Gastrocnemius medialis (tissue), 4 donors: ENCODE data around the gene GAS7. TPM values are rescaled to one million over a fixed set of nuclear protein-coding genes. Genes with fewer than 3 reads are reported as not detected.

Source experiments
- ATAC-seq, 2 donors: fragments of 150-250 bp; one replicate each; pipeline ENCODE4 v1.9.1; 2016
- DNase-seq, 2 donors: peaks; one replicate each; pipeline ENCODE4 v3.0.0-alpha.2; 2019
- H3K27ac ChIP-seq, 4 donors: fragments of 200-600 bp; sonication (generic); 1 replicate in 1 of 4; 2 replicates in 3 of 4; pipeline ENCODE4 v1.5.1; 2016 to 2018; ENCODE audit warnings: mild to moderate bottlenecking in 2 of 4, moderate library complexity in 1 of 4
- H3K27me3 ChIP-seq, 3 donors: fragments of 200-600 bp; sonication (generic) in 2 of 3; 1 replicate in 1 of 3; 2 replicates in 2 of 3; pipeline versions ENCODE4 v1.5.1 to v1.6.0; 2016 to 2019; ENCODE audit warnings: mild to moderate bottlenecking in 1 of 3, moderate library complexity in 1 of 3
- H3K36me3 ChIP-seq, 2 donors: fragments of 200-600 bp; sonication (generic) in 1 of 2; one replicate each; pipeline ENCODE4 v1.5.1; 2017 to 2018
- H3K4me1 ChIP-seq, 2 donors: fragments of 200-600 bp; sonication (generic) in 1 of 2; one replicate each; pipeline ENCODE4 v1.5.1; 2016 to 2017; ENCODE audit warnings: mild to moderate bottlenecking in 2 of 2
- H3K4me3 ChIP-seq, 4 donors: fragments of 200-600 bp; sonication (generic) in 3 of 4; 1 replicate in 1 of 4; 2 replicates in 3 of 4; pipeline ENCODE4 v1.5.1; 2016 to 2019; ENCODE audit warnings: mild to moderate bottlenecking in 2 of 4
- H3K9me3 ChIP-seq, 3 donors: fragments of 200-600 bp; sonication (generic) in 2 of 3; 1 replicate in 1 of 3; 2 replicates in 2 of 3; pipeline ENCODE4 v1.5.1; 2016 to 2019
- POLR2A ChIP-seq, 2 donors: fragments of 450-650 bp; IDR thresholded peaks; one replicate each; pipeline ENCODE4 v1.6.1; 2017; ENCODE audit warnings: antibody characterized with exemption in 2 of 2, mild to moderate bottlenecking in 2 of 2, moderate library complexity in 2 of 2
- in situ Hi-C, 4 donors: fragments of 200-750 bp; cut with MboI; loops; one replicate each; pipeline versions ENCODE4 v1.15.0 to v1.8.0; 2017; ENCODE audit warnings: low sequenced_read_pairs in 4 of 4
- intact Hi-C: fragments of 100-400 bp; cut with DNase I; formaldehyde crosslinking; loops from one replicate; pipeline ENCODE4 v1.15.1; 2023; ENCODE audit warnings: low total_unique reads
- total RNA-seq, 4 donors: library from RNA; depleted of rRNA; stranded (reverse); fragments of >200 nt; gene quantifications; one replicate each; pipeline versions ENCODE4 v1.1.0 to v1.2.3, GENCODE V29; 2016
- TF ChIP-seq, protein P1 (sequence below), 5 experiments: fragments of 450-650 bp in 3 of 5; fragments of 200-600 bp in 2 of 5; sonication (generic) in 2 of 5; IDR thresholded peaks in 4 of 5; conservative IDR thresholded peaks in 1 of 5; 1 replicate in 4 of 5; 2 replicates in 1 of 5; pipeline ENCODE4 v1.5.1; 2016 to 2019; ENCODE audit warnings: antibody characterized with exemption in 5 of 5, mild to moderate bottlenecking in 3 of 5, moderate library complexity in 3 of 5

GAS7 gene
- total RNA-seq, 4 donors from 2014 or later: 5.8 to 7.1 (median 6.1) TPM

DNA sequence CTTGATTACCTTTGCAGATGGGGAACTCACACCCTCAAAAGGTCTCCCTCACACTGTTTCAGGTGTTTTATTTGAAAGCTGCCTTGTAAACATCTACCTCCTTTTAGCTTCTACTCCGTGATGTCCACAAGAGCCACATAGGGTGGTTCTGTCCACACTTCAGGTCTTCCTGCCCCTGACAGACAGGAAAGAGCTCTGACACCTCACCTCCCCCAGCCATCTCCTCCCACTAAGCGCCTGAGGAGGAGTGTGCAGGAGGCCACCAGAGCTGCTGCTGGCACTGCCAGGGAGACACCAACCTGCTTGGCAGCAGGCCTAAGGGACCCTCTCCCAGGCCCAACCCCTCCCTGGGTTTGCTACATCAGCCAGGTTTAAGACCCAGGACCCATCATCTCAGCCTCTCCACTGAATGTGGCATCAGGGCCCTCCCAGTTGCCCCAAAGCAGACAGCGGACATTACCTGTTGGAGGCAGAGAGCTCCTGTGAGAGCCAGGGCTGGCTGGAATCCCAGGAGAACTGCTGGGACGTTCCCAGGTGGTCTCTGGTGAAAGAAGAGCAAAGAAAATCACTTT is 217.0 kb downstream of the GAS7 start:
- TF ChIP-seq POLR2A (IDR thresholded peaks at IDR 0.05): no peak
- TF ChIP-seq, protein P1, sequence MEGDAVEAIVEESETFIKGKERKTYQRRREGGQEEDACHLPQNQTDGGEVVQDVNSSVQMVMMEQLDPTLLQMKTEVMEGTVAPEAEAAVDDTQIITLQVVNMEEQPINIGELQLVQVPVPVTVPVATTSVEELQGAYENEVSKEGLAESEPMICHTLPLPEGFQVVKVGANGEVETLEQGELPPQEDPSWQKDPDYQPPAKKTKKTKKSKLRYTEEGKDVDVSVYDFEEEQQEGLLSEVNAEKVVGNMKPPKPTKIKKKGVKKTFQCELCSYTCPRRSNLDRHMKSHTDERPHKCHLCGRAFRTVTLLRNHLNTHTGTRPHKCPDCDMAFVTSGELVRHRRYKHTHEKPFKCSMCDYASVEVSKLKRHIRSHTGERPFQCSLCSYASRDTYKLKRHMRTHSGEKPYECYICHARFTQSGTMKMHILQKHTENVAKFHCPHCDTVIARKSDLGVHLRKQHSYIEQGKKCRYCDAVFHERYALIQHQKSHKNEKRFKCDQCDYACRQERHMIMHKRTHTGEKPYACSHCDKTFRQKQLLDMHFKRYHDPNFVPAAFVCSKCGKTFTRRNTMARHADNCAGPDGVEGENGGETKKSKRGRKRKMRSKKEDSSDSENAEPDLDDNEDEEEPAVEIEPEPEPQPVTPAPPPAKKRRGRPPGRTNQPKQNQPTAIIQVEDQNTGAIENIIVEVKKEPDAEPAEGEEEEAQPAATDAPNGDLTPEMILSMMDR (IDR thresholded peaks at IDR 0.05 in 4 of 5, conservative IDR thresholded peaks at IDR 0.05 in 1 of 5): no peak
- ATAC-seq (no peak), DNase-seq (no peak)
- intact Hi-C loops: no loop called here
- Histone ChIP-seq H3K9me3 (no peaks in the 10 kb centered on the region), H3K36me3 (no peaks in the 10 kb centered on the region), H3K4me1 (no peaks in the 10 kb centered on the region), H3K27me3 (no peaks in the 10 kb centered on the region), H3K4me3 (no peak overlapping the region), H3K27ac (no peak overlapping the region)
- in situ Hi-C loops: no loop called here

- Histone ChIP-seq H3K27ac (no peak overlapping the region), H3K4me1 (no peaks in the 10 kb centered on the region), H3K9me3 (no peaks in the 10 kb centered on the region), H3K36me3 (no peaks in the 10 kb centered on the region), H3K4me3 (no peak overlapping the region), H3K27me3 (no peaks in the 10 kb centered on the region)
- DNase-seq: no peak
- ATAC-seq: no peak
- TF ChIP-seq, protein P1 (IDR thresholded peaks at IDR 0.05 in 4 of 5, conservative IDR thresholded peaks at IDR 0.05 in 1 of 5): no peak
- no peak for TF ChIP-seq POLR2A (IDR thresholded peaks at IDR 0.05)
- in situ Hi-C loops (no loop called here), intact Hi-C loops (loop anchor here (10.0 kb wide), 1 partner anchor 145 kb away; no protein-coding TSS in a partner anchor)
Observed at GRCh38 chr17:9979463-9979995, 218.9 kb downstream of the GAS7 start.

- Histone ChIP-seq H3K9me3 (no peaks in the 10 kb centered on the region), H3K27me3 (no peaks in the 10 kb centered on the region), H3K4me3 (no peak overlapping the region), H3K4me1 (no peaks in the 10 kb centered on the region), H3K27ac (no peak overlapping the region), H3K36me3 (no peaks in the 10 kb centered on the region)
- in situ Hi-C loops: no loop called here
- no peak for TF ChIP-seq POLR2A (IDR thresholded peaks at IDR 0.05)
- TF ChIP-seq, protein P1 (IDR thresholded peaks at IDR 0.05 in 4 of 5, conservative IDR thresholded peaks at IDR 0.05 in 1 of 5): no peak
- intact Hi-C loops: loop anchor here (10.0 kb wide), 1 partner anchor 148 kb away; no protein-coding TSS in a partner anchor
- ATAC-seq: no peak
- no peak for DNase-seq
Observed at GRCh38 chr17:9977180-9977575, 221.2 kb downstream of the GAS7 start.

DNA sequence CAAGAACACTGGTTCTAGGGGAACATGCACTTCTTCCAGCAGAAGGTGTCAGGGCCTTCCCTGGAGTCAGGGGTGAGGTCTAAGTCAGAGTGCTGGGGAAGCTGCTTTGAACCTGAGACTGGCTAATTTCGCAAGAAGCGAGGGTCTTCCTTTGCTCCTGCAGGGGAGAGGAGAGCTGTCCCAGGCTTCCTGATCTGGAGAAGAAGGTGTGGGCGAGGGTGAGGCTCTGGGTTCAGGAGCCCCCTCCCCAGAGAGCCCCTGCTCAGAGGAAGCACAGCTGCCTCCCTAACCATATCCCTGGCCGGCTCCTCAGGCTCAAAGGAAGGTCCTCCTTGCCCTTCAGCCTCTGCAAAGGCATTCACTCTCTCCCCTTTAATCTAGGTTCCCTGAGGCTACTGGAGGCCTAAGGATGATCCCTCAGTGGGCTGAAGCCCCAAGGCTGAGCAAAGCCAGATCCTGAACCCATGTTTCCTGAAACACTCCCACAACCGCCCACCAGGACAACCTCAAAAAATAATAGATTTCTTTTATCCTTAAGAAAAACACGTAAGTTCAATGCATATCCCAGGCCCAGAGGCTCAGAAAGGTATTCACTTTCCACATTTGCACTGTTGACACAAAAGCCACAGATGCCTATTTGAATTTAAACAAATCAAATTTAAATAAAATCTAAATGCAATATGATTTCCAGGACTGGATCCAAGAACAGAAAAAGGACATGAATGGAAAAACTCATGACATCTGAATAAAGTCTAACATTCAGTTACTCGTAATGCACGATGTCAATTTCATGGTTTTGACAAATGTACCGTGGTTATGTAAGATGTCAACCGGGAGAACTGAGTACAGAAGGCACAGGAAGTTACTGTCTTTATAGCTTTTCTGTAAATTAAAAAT is 221.9 kb downstream of the GAS7 start:
- DNase-seq (no peak), ATAC-seq (no peak)
- TF ChIP-seq, protein P1 (IDR thresholded peaks at IDR 0.05 in 4 of 5, conservative IDR thresholded peaks at IDR 0.05 in 1 of 5): no peak
- TF ChIP-seq POLR2A (IDR thresholded peaks at IDR 0.05): no peak
- intact Hi-C loops (loop anchor here (10.0 kb wide), 1 partner anchor 148 kb away; no protein-coding TSS in a partner anchor), in situ Hi-C loops (no loop called here)
- Histone ChIP-seq H3K36me3 (no peaks in the 10 kb centered on the region), H3K4me3 (no peak overlapping the region), H3K4me1 (peaks cover 0 to 3% of the 10 kb centered on the region in 2 donors), H3K27ac (no peak overlapping the region), H3K9me3 (no peaks in the 10 kb centered on the region), H3K27me3 (peaks cover 0 to 2% (median 0%) of the 10 kb centered on the region in 3 donors)
